ENCODE data around the gene CELF1.

Gene CELF1

DNA sequence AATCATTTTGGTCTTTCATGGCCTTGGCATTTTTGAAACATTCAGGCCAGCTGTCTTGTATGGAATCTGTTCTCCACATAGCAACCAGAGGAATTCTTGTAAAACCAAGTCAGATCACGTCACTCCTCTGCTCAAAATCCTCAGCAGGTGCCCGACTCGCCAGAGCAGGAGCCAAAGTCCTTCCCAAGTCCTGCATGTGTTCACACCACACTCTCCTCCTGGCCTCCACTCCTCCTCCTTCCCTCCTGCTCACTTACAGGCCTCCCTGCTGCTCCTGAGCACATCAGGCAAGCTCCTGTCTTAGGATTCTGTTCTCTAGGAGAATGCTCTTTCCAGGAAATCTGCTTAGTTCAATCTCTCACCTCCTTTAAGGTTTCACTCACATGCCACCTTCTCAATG lies 119.8 kb downstream of the CELF1 start:
- Histone ChIP-seq H3K9me3 (ENCODE audit: insufficient read depth, low read length) (no peaks in the 10 kb centered on the region), H3K27ac (ENCODE audit: low read depth, low read length) (no peak overlapping the region), H3K9ac (ENCODE audit: low read length) (no peak overlapping the region), H3K79me2 (ENCODE audit: insufficient read depth, low read length) (no peaks in the 10 kb centered on the region), H3K4me3 (ENCODE audit: insufficient read depth, low read length, poor library complexity, severe bottlenecking) (no peak overlapping the region), H3K9me2 (replicated peaks; ENCODE audit: insufficient read depth, low read length) (no peaks in the 10 kb centered on the region), H4K20me1 (ENCODE audit: low read depth, low read length) (no peaks in the 10 kb centered on the region), H3K36me3 (ENCODE audit: low read length) (no peaks in the 10 kb centered on the region), H3K4me2 (ENCODE audit: low read depth, low read length, poor library complexity, severe bottlenecking) (no peak overlapping the region), H3F3A (ENCODE audit: insufficient read depth) (no peaks in the 10 kb centered on the region), H3K27me3 (ENCODE audit: low read length) (no peaks in the 10 kb centered on the region), H2AFZ (ENCODE audit: low read depth, low read length, severe bottlenecking) (no peak overlapping the region)
- TF ChIP-seq CTCF (IDR thresholded peaks at IDR 0.05; ENCODE audit: insufficient read depth, low read length, poor library complexity, severe bottlenecking), result no peak

DNA sequence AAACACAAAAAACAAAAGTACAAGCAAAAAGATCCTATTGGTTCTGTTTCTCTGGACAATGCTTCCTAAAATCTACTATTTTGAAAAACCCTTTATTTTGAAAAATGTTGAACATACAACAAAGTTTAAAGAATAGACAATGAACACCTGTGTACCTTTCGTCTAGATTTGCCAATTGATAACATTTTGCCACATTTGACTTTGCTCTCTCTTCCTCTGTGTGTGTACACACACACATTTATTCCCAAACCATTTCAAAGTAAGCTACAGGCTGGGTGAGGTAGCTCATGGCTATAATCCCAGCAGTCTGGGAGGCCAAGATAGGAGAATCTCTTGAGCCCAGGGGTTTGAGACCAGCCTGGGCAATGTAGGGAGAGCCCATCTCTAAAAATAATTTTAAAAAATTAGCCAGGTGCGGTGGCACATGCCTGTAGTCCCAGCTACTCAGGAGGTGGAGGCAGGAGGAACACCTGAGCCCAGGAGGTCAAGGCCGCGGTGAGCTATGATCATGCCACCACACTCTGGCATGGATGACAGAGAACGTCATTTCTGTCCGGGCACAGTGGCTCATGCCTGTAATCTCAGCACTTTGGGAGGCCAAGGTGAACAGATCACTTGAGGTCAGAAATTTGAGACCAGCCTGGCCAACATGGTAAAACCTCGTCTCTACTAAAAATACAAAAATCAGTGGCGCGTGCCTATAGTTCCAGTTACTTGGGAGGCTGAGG lies 121.4 kb downstream of the CELF1 start:
- H3K4me3 ChIP-seq (ENCODE audit: insufficient read depth, low read length, poor library complexity, severe bottlenecking), result no peak overlapping the region
- no peak overlapping the region for H3K4me2 ChIP-seq (ENCODE audit: low read depth, low read length, poor library complexity, severe bottlenecking)

DNA sequence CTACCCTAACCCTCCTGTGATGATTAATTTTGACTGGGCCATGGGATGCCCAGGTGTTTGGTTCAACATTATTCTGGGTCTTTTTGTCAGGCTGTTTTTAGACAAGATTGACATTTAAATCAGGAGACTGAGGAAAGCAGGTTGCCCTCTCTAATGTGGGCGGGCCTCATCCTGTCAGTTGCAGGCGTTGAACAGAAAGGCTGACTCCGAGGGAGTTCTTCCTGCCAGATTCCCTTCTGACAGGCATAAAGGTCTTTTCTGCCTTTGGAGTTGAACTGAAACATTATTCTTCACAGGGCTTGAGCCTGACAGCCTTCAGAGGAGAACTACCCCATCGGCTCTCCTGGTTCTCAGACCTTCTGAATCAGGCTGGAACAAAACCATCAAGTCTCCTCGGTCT lies 122.4 kb downstream of the CELF1 start:
- no peak overlapping the region for H3K4me2 ChIP-seq (ENCODE audit: low read depth, low read length, poor library complexity, severe bottlenecking)
- no peaks in the 10 kb centered on the region for H3F3A ChIP-seq (ENCODE audit: insufficient read depth)
- H3K79me2 ChIP-seq (ENCODE audit: insufficient read depth, low read length), result peaks cover 6% of the 10 kb centered on the region
- no peak overlapping the region for H2AFZ ChIP-seq (ENCODE audit: low read depth, low read length, severe bottlenecking)
- no peaks in the 10 kb centered on the region for H3K9me2 ChIP-seq (replicated peaks; ENCODE audit: insufficient read depth, low read length)
- no peak overlapping the region for H3K9ac ChIP-seq (ENCODE audit: low read length)
- H4K20me1 ChIP-seq (ENCODE audit: low read depth, low read length), result no peaks in the 10 kb centered on the region
- no peaks in the 10 kb centered on the region for H3K36me3 ChIP-seq (ENCODE audit: low read length)
- no peak for TF ChIP-seq CTCF (IDR thresholded peaks at IDR 0.05; ENCODE audit: insufficient read depth, low read length, poor library complexity, severe bottlenecking)
- TF ChIP-seq EZH2phosphoT487 (conservative IDR thresholded peaks at IDR 0.05; ENCODE audit: low read length), result no peak
- H3K27ac ChIP-seq (ENCODE audit: low read depth, low read length), result no peak overlapping the region
- no peaks in the 10 kb centered on the region for H3K9me3 ChIP-seq (ENCODE audit: insufficient read depth, low read length)
- no peaks in the 10 kb centered on the region for H3K27me3 ChIP-seq (ENCODE audit: low read length)
- H3K4me3 ChIP-seq (ENCODE audit: insufficient read depth, low read length, poor library complexity, severe bottlenecking), result no peak overlapping the region

More for the DNA sequence above, 121.4 kb downstream of the CELF1 start:
- Histone ChIP-seq H3F3A (ENCODE audit: insufficient read depth) (no peaks in the 10 kb centered on the region), H2AFZ (ENCODE audit: low read depth, low read length, severe bottlenecking) (no peak overlapping the region), H3K9ac (ENCODE audit: low read length) (no peak overlapping the region), H3K27me3 (ENCODE audit: low read length) (no peaks in the 10 kb centered on the region), H3K79me2 (ENCODE audit: insufficient read depth, low read length) (no peaks in the 10 kb centered on the region), H3K36me3 (ENCODE audit: low read length) (no peaks in the 10 kb centered on the region), H4K20me1 (ENCODE audit: low read depth, low read length) (no peaks in the 10 kb centered on the region), H3K9me2 (replicated peaks; ENCODE audit: insufficient read depth, low read length) (no peaks in the 10 kb centered on the region), H3K27ac (ENCODE audit: low read depth, low read length) (no peak overlapping the region), H3K9me3 (ENCODE audit: insufficient read depth, low read length) (no peaks in the 10 kb centered on the region)
- TF ChIP-seq CTCF (IDR thresholded peaks at IDR 0.05; ENCODE audit: insufficient read depth, low read length, poor library complexity, severe bottlenecking) (no peak), EZH2phosphoT487 (conservative IDR thresholded peaks at IDR 0.05; ENCODE audit: low read length) (no peak)
